ENCODE measurements around the gene SIL1.

DNA sequence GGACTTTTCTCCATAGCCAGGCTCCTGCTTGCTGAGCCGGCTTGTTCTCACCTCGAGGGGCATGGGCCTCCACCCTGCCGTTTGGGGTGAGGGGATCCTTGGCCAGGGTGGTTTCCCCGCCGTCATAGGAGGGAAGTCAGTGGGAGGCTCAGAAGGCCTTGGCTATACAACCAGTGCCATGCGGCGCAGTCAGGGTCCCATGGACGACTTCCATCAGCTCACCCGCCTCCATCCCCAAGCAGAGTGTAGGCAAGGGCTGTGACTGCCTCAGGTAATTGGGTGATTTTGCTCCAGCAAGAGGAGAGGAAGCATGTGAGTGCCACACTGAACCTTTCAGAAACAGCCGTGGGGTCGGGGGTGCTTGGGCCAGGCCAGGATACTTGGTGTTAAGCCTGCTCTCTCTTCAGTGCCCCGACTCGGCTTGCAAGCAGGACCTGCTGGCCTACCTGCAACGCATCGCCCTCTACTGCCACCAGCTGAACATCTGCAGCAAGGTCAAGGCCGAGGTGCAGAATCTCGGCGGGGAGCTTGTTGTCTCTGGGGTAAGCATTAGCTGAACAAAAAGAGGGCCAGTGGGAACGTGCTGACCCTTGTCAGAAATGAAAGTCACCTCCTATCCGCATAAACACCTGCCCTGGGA lies 265.9 kb downstream of the SIL1 start:
- TF ChIP-seq POLR2A (IDR thresholded peaks at IDR 0.05; ENCODE audit: low read depth, low read length) = no peak
- no peak for TF ChIP-seq TAF1 (IDR thresholded peaks at IDR 0.05; ENCODE audit: borderline replicate concordance, low read depth, low read length)
- no peak for TF ChIP-seq POLR2AphosphoS5 (IDR thresholded peaks at IDR 0.05; ENCODE audit: low read depth, low read length)
